HG03469 (cell line): ENCODE results near the gene WDR93.
"Not testable (repeated sequence)": the region's sequence is repeated elsewhere in the genome, so short reads cannot be mapped to it uniquely, and the experiment has no call there.

Experiments used
- ATAC-seq: cut with Tn5 transposase; IDR thresholded peaks from one replicate; pipeline ENCODE4 v1.9.1; 2021; ENCODE audit warnings: mild to moderate bottlenecking, moderate library complexity, moderate number of reproducible peaks; ENCODE audit not compliant: unreplicated experiment

Gene WDR93

GRCh38 chr15:89766357-89767311 is 76.0 kb downstream of the WDR93 start:
- no peak for ATAC-seq

- no peak for ATAC-seq
Measured at GRCh38 chr15:89767411-89767915, 76.9 kb downstream of the WDR93 start.

- ATAC-seq, result no peak
Measured at GRCh38 chr15:89768071-89768500, 77.5 kb downstream of the WDR93 start.

GRCh38 chr15:89769366-89769765 is 78.8 kb downstream of the WDR93 start:
- ATAC-seq, result no peak

GRCh38 chr15:89770041-89770440 is 79.4 kb downstream of the WDR93 start:
- no peak for ATAC-seq

- no peak for ATAC-seq
Measured at GRCh38 chr15:89772932-89773583, 82.4 kb downstream of the WDR93 start.

- ATAC-seq, result no peak
Measured at GRCh38 chr15:89774492-89774891, 83.9 kb downstream of the WDR93 start.

GRCh38 chr15:89775815-89776214 is 85.2 kb downstream of the WDR93 start:
- ATAC-seq, result no peak

- no peak for ATAC-seq
Measured at GRCh38 chr15:89776274-89777072, 85.9 kb downstream of the WDR93 start, which contains the start of gene MESP2. TSS of gene MESP2 (plus strand) at chr15:89776332. CDS start at chr15:89776358, 26 bp downstream.

GRCh38 chr15:89777073-89777751 is 86.6 kb downstream of the WDR93 start:
- no peak for ATAC-seq

GRCh38 chr15:89777782-89778380 is 87.3 kb downstream of the WDR93 start:
- ATAC-seq, result no peak

GRCh38 chr15:89778861-89779260 is 88.2 kb downstream of the WDR93 start:
- ATAC-seq, result no peak

- ATAC-seq, result no peak
Measured at GRCh38 chr15:89780601-89781000, 90.0 kb downstream of the WDR93 start.

- ATAC-seq, result no peak
Measured at GRCh38 chr15:89781055-89781454, 90.4 kb downstream of the WDR93 start.

GRCh38 chr15:89781891-89782618 is 91.4 kb downstream of the WDR93 start:
- ATAC-seq, result no peak

GRCh38 chr15:89782619-89782950 is 92.0 kb downstream of the WDR93 start:
- not testable (repeated sequence) for ATAC-seq

GRCh38 chr15:89783111-89783860 is 92.7 kb downstream of the WDR93 start:
- ATAC-seq, result no peak

- no peak for ATAC-seq
Measured at GRCh38 chr15:89783861-89784685, 93.5 kb downstream of the WDR93 start.
